ENCODE results near the gene TRAF1. TPM values are rescaled to one million over a fixed set of nuclear protein-coding genes. Genes with fewer than 3 reads are reported as not detected.

The TRAF1 gene
- total RNA-seq, 4 donors from 2014 or later: 12.3 to 21.0 (median 19.8) TPM

GRCh38 chr9:120970244-120970643, 43.6 kb upstream of the TRAF1 start:
- no peaks in the 10 kb centered on the region for H3K9me3 ChIP-seq
- TF ChIP-seq, protein P1, sequence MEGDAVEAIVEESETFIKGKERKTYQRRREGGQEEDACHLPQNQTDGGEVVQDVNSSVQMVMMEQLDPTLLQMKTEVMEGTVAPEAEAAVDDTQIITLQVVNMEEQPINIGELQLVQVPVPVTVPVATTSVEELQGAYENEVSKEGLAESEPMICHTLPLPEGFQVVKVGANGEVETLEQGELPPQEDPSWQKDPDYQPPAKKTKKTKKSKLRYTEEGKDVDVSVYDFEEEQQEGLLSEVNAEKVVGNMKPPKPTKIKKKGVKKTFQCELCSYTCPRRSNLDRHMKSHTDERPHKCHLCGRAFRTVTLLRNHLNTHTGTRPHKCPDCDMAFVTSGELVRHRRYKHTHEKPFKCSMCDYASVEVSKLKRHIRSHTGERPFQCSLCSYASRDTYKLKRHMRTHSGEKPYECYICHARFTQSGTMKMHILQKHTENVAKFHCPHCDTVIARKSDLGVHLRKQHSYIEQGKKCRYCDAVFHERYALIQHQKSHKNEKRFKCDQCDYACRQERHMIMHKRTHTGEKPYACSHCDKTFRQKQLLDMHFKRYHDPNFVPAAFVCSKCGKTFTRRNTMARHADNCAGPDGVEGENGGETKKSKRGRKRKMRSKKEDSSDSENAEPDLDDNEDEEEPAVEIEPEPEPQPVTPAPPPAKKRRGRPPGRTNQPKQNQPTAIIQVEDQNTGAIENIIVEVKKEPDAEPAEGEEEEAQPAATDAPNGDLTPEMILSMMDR (IDR thresholded peaks at IDR 0.05): no peak
- TF ChIP-seq POLR2A (IDR thresholded peaks at IDR 0.05) (no peak), EP300 (IDR thresholded peaks at IDR 0.05) (no peak)
- 69 to 76% methylated on average over 3 of the region's 3 CpGs for WGBS, 2 donors
- H3K36me3 ChIP-seq: peaks cover 0 to 19% (median 0%) of the 10 kb centered on the region in 3 donors
- no peaks in the 10 kb centered on the region for H3K27me3 ChIP-seq
- no peak overlapping the region for H3K4me3 ChIP-seq
- DNase-seq (ENCODE audit: low spot score in 2 of 2): no peak
- no peak overlapping the region for H3K27ac ChIP-seq
- peaks cover 0 to 17% (median 5%) of the 10 kb centered on the region in 4 donors for H3K4me1 ChIP-seq

GRCh38 chr9:120966013-120966369, 39.4 kb upstream of the TRAF1 start:
- TF ChIP-seq, protein P1 (IDR thresholded peaks at IDR 0.05): no peak
- peak; percentile 58 to 77 for TF ChIP-seq EP300 (IDR thresholded peaks at IDR 0.05)
- DNase-seq (ENCODE audit: low spot score in 2 of 2): peak in 1 of 2 donors; percentile 20
- Histone ChIP-seq H3K27me3 (no peaks in the 10 kb centered on the region), H3K4me3 (no peak overlapping the region), H3K9me3 (no peaks in the 10 kb centered on the region), H3K27ac (peak overlapping the region; percentile 76 to 91 (median 80)), H3K36me3 (peaks cover 0 to 29% (median 5%) of the 10 kb centered on the region in 3 donors), H3K4me1 (peaks cover 0 to 23% (median 6%) of the 10 kb centered on the region in 4 donors)
- 21 to 38% methylated on average over 3 of the region's 3 CpGs for WGBS, 2 donors

DNA sequence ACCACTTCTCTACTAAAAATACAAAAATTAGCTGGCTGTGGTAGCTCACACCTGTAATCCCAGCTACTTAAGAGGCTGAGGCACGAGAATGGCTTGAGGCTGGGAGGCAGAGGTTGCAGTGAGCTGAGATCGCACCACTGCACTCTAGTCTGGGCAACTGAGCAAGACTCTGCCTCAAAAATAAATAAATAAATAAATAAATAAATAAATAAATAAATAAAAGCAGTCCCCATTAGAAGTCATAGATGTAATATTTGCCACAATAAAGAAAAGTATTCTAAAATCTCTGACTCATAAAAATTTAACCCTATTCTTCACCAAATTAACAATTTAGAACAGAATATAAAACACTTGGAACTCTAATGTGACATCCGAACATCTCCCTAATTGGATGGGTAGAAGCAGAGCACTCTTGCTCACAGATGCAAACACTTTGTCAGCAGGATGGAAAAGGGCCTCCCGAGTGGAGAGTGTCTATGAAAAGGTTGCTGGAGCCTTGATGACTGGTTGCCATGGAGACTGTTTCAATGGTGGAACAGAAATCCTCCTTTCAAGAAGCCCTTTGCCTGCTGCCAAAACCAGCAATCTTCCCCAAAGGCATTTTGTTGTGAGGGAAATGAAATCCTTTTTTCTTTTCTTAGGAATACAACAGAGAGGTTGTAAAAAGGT, 38.9 kb upstream of the TRAF1 start:
- 74 to 78% methylated on average over 4 of the region's 4 CpGs for WGBS, 2 donors
- H3K4me3 ChIP-seq: no peak overlapping the region
- peaks cover 0 to 23% (median 6%) of the 10 kb centered on the region in 4 donors for H3K4me1 ChIP-seq

DNA sequence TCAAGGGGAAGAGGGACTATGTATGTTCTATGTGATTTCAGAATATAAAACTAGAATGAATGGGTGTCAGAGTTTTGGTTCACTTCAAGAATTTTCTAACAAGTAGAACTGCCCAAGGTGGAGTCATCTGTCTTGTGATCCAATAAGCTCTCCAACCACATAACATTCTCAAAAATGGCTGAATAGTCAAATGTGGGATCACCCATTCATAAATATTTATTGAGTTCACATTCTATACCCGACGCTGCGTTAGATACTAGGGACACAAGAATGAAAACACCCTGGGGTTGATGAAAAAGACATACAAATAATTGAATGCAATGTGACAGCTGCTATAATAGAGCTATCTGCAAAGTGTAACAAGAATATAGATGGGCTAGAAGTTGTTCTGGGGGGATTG, 35.3 kb upstream of the TRAF1 start:
- TF ChIP-seq, protein P1 (IDR thresholded peaks at IDR 0.05): no peak
- H3K36me3 ChIP-seq: peaks cover 0 to 54% (median 5%) of the 10 kb centered on the region in 3 donors
- peaks cover 0 to 22% (median 6%) of the 10 kb centered on the region in 4 donors for H3K4me1 ChIP-seq
- H3K27ac ChIP-seq: no peak overlapping the region
- WGBS, 2 donors: 88 to 94% methylated on average over 3 of the region's 3 CpGs
- H3K27me3 ChIP-seq: no peaks in the 10 kb centered on the region
- H3K4me3 ChIP-seq: no peak overlapping the region
- DNase-seq (ENCODE audit: low spot score in 2 of 2): no peak
- H3K9me3 ChIP-seq: no peaks in the 10 kb centered on the region

More for the DNA sequence above, 38.9 kb upstream of the TRAF1 start:
- H3K9me3 ChIP-seq: no peaks in the 10 kb centered on the region
- H3K36me3 ChIP-seq: peaks cover 0 to 30% (median 5%) of the 10 kb centered on the region in 3 donors
- H3K27me3 ChIP-seq: no peaks in the 10 kb centered on the region
- no peak for TF ChIP-seq POLR2A (IDR thresholded peaks at IDR 0.05)
- TF ChIP-seq, protein P1 (IDR thresholded peaks at IDR 0.05): no peak
- TF ChIP-seq EP300 (IDR thresholded peaks at IDR 0.05): no peak
- DNase-seq (ENCODE audit: low spot score in 2 of 2): peak in 1 of 2 donors; percentile 54
- peak overlapping the region; percentile 55 to 91 (median 80) for H3K27ac ChIP-seq

DNA sequence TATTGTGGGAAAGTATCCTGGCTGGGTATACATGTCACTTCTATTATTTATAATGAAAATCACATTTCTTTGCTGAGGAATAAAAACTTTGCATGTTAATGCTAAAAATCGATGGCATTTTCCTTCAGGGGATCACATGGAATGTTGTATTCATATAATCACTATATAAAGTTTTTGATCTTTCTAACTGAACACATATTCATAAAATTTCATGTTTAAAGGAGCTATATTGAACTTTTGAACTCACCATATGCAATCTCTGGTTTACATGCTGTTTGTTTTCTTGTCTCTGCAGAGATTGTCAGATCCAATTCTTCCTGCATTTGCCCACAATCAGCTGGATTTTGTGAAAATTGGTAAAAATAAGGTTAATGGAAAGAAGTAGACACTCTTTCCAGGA, 33.4 kb upstream of the TRAF1 start:
- Histone ChIP-seq H3K9me3 (no peaks in the 10 kb centered on the region), H3K4me3 (no peak overlapping the region), H3K4me1 (peaks cover 0 to 3% (median 0%) of the 10 kb centered on the region in 4 donors), H3K27me3 (no peaks in the 10 kb centered on the region), H3K36me3 (peaks cover 0 to 54% (median 5%) of the 10 kb centered on the region in 3 donors), H3K27ac (no peak overlapping the region)
- TF ChIP-seq EP300 (IDR thresholded peaks at IDR 0.05) (no peak), POLR2A (IDR thresholded peaks at IDR 0.05) (no peak)
- TF ChIP-seq, protein P1 (IDR thresholded peaks at IDR 0.05): no peak
- 45 to 51% methylated on average over 1 of the region's 1 CpG for WGBS, 2 donors
- no peak for DNase-seq (ENCODE audit: low spot score in 2 of 2)

All from tibial nerve (tissue), 4 donors.